ENCODE data around the gene LRRK1. TPM values are rescaled to one million over a fixed set of nuclear protein-coding genes. Genes with fewer than 3 reads are reported as not detected.

The LRRK1 gene
- total RNA-seq, 1 experiment from 2014 or later, result 7.0 TPM

- Histone ChIP-seq H2AFZ (ENCODE audit: low read length) (no peak overlapping the region), H4K20me1 (ENCODE audit: low read length) (no peaks in the 10 kb centered on the region), H3K4me1 (ENCODE audit: insufficient read depth, low read length) (no peaks in the 10 kb centered on the region), H3K9me2 (replicated peaks; ENCODE audit: low read length) (no peaks in the 10 kb centered on the region), H3K9ac (ENCODE audit: low read length) (no peak overlapping the region), H3K27ac (ENCODE audit: low read length) (no peak overlapping the region), H3K79me2 (ENCODE audit: low read length) (no peaks in the 10 kb centered on the region), H3K36me3 (ENCODE audit: low read depth, low read length) (no peaks in the 10 kb centered on the region), H3K9me3 (ENCODE audit: low read length) (no peaks in the 10 kb centered on the region), H3K4me3 (ENCODE audit: low read length) (no peak overlapping the region), H3K4me2 (ENCODE audit: low read length) (no peak overlapping the region), H3F3A (ENCODE audit: low read length, unreplicated experiment) (no peaks in the 10 kb centered on the region), H3K27me3 (ENCODE audit: low read length) (no peaks in the 10 kb centered on the region)
- TF ChIP-seq EZH2phosphoT487 (IDR thresholded peaks at IDR 0.05; ENCODE audit: borderline replicate concordance, low read length) (no peak), CTCF (conservative IDR thresholded peaks at IDR 0.05; ENCODE audit: low read depth, low read length) (no peak), EZH2 (IDR thresholded peaks at IDR 0.05; ENCODE audit: low read length, unreplicated experiment) (no peak)
- ATAC-seq, result no peak
- BruUV-seq (replicated peaks), result no TSS peak
- CTCF ChIA-PET, result no interaction called here
- no peak for DNase-seq
- intact Hi-C loops (cut with micrococcal nuclease), result no loop called here
- POLR2A ChIA-PET (ENCODE audit: unreplicated experiment), result no interaction called here
Observed at GRCh38 chr15:101115393-101115785, 196.2 kb downstream of the LRRK1 start.

- H2AFZ ChIP-seq (ENCODE audit: low read length), result no peak overlapping the region
- H3K36me3 ChIP-seq (ENCODE audit: low read depth, low read length), result no peaks in the 10 kb centered on the region
- H3K27me3 ChIP-seq (ENCODE audit: low read length), result no peaks in the 10 kb centered on the region
- no peaks in the 10 kb centered on the region for H3K4me1 ChIP-seq (ENCODE audit: insufficient read depth, low read length)
- no peaks in the 10 kb centered on the region for H3K79me2 ChIP-seq (ENCODE audit: low read length)
- H3K9me3 ChIP-seq (ENCODE audit: low read length), result no peaks in the 10 kb centered on the region
- no peak for TF ChIP-seq EZH2phosphoT487 (IDR thresholded peaks at IDR 0.05; ENCODE audit: borderline replicate concordance, low read length)
- TF ChIP-seq EZH2 (IDR thresholded peaks at IDR 0.05; ENCODE audit: low read length, unreplicated experiment), result no peak
- no peak for TF ChIP-seq CTCF (conservative IDR thresholded peaks at IDR 0.05; ENCODE audit: low read depth, low read length)
- ATAC-seq (no peak), DNase-seq (no peak)
- CTCF ChIA-PET, result no interaction called here
- POLR2A ChIA-PET (ENCODE audit: unreplicated experiment), result no interaction called here
- no peaks in the 10 kb centered on the region for H3F3A ChIP-seq (ENCODE audit: low read length, unreplicated experiment)
- H3K4me2 ChIP-seq (ENCODE audit: low read length), result no peak overlapping the region
- no peaks in the 10 kb centered on the region for H3K9me2 ChIP-seq (replicated peaks; ENCODE audit: low read length)
- no peak overlapping the region for H3K27ac ChIP-seq (ENCODE audit: low read length)
- no peak overlapping the region for H3K4me3 ChIP-seq (ENCODE audit: low read length)
- no peaks in the 10 kb centered on the region for H4K20me1 ChIP-seq (ENCODE audit: low read length)
- H3K9ac ChIP-seq (ENCODE audit: low read length), result no peak overlapping the region
- intact Hi-C loops (cut with micrococcal nuclease), result no loop called here
- BruUV-seq (replicated peaks), result no TSS peak
Observed at GRCh38 chr15:101115786-101116680, 196.9 kb downstream of the LRRK1 start.

- no peaks in the 10 kb centered on the region for H3K27me3 ChIP-seq (ENCODE audit: low read length)
- H2AFZ ChIP-seq (ENCODE audit: low read length), result no peak overlapping the region
- intact Hi-C loops (cut with micrococcal nuclease), result no loop called here
- no peaks in the 10 kb centered on the region for H4K20me1 ChIP-seq (ENCODE audit: low read length)
- TF ChIP-seq EZH2 (IDR thresholded peaks at IDR 0.05; ENCODE audit: low read length, unreplicated experiment) (no peak), CTCF (conservative IDR thresholded peaks at IDR 0.05; ENCODE audit: low read depth, low read length) (no peak), EZH2phosphoT487 (IDR thresholded peaks at IDR 0.05; ENCODE audit: borderline replicate concordance, low read length) (no peak)
- H3K9me3 ChIP-seq (ENCODE audit: low read length), result no peaks in the 10 kb centered on the region
- H3K4me1 ChIP-seq (ENCODE audit: insufficient read depth, low read length), result no peaks in the 10 kb centered on the region
- no peak overlapping the region for H3K4me2 ChIP-seq (ENCODE audit: low read length)
- H3K36me3 ChIP-seq (ENCODE audit: low read depth, low read length), result no peaks in the 10 kb centered on the region
- no peaks in the 10 kb centered on the region for H3K79me2 ChIP-seq (ENCODE audit: low read length)
- no peaks in the 10 kb centered on the region for H3K9me2 ChIP-seq (replicated peaks; ENCODE audit: low read length)
- no peak overlapping the region for H3K27ac ChIP-seq (ENCODE audit: low read length)
- BruUV-seq (replicated peaks), result no TSS peak
- CTCF ChIA-PET, result no interaction called here
- ATAC-seq (no peak), DNase-seq (no peak)
- no peak overlapping the region for H3K9ac ChIP-seq (ENCODE audit: low read length)
- H3F3A ChIP-seq (ENCODE audit: low read length, unreplicated experiment), result no peaks in the 10 kb centered on the region
- H3K4me3 ChIP-seq (ENCODE audit: low read length), result no peak overlapping the region
- POLR2A ChIA-PET (ENCODE audit: unreplicated experiment), result no interaction called here
Observed at GRCh38 chr15:101116681-101116976, 197.5 kb downstream of the LRRK1 start.
